ENCODE measurements around the gene GALM. TPM values are rescaled to one million over a fixed set of nuclear protein-coding genes. Genes with fewer than 3 reads are reported as not detected.

GALM gene
- total and polyA plus RNA-seq, 2 of the 8 experiments (the other 6 are each of a cell fraction or from before 2014, with no cell fraction given), result 9.9 to 13.1 TPM

DNA sequence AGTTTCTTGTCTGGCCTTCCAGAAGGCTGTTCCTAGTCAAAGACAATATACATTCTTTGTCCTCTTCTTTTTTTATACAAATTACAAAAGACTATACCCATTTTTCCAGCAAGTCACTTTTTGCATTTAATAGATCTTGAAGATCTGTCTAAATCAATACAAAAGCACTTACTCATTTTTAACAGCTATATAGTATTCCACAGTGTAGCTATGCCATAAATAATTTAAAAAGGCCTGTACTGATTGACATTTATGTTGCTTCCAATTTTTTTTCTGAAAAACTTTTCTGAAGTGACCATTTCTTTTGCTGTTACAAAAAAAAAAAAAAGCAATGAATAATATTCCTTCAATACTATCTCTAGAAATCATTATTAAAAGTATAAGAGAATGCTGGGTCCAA lies 32.9 kb upstream of the GALM start (continued):
- TF ChIP-seq FOSL1 (IDR thresholded peaks at IDR 0.05; ENCODE audit: insufficient read depth, low read depth, low read length) (no peak), EP300 (IDR thresholded peaks at IDR 0.05; ENCODE audit: borderline replicate concordance in 1 of 2, low read depth in 2 of 2, low read length in 2 of 2) (no peak), KDM5A (IDR thresholded peaks at IDR 0.05; ENCODE audit: low read length) (no peak), CHD2 (IDR thresholded peaks at IDR 0.05; ENCODE audit: low read length) (no peak)
